AG04449 (cell line): ENCODE results near the gene TMEM9.

Experiments used
- CTCF ChIA-PET: fragments of 350-600 bp; formaldehyde crosslinking; extraction: SDS; loops from one replicate; lab custom pipeline; 2021; ENCODE audit warnings: antibody characterized with exemption; lab: Yijun Ruan, JAX
- POLR2A ChIA-PET: fragments of 400-600, 350-600 bp; formaldehyde crosslinking; extraction: SDS; loops from one replicate; lab custom pipeline; 2020; ENCODE audit warnings: antibody characterized with exemption, inconsistent platforms; lab: Yijun Ruan, JAX
- DNase-seq: peaks from one replicate; pipeline ENCODE4 v3.0.0-alpha.2; 2010; ENCODE audit warnings: low read depth, low spot score
- H3K4me3 ChIP-seq: 2 replicates; pipeline ENCODE4 v1.5.1; 2011; ENCODE audit warnings: low read depth, mild to moderate bottlenecking, control low read depth, low read length
- CTCF ChIP-seq: IDR thresholded peaks from one replicate; pipeline ENCODE4 v1.5.1; 2011; ENCODE audit warnings: mild to moderate bottlenecking, moderate library complexity, low read length, control low read depth, inconsistent platforms; ENCODE audit not compliant: insufficient read depth; ENCODE audit errors: missing control alignments

The TMEM9 gene

GRCh38 chr1:201100169-201100930 lies 53.9 kb downstream of the TMEM9 start:
- no peak for TF ChIP-seq CTCF
- ChIA-PET POLR2A (interaction anchor here (0.7 kb wide), 1 partner anchor 377 kb away, joined by 4 read pairs; no protein-coding TSS in a partner anchor), CTCF (interaction anchor here (1.0 to 8.8 kb wide), 4 partner anchors 11 to 19 kb away, joined by 3 to 76 read pairs (median 8); no protein-coding TSS in a partner anchor)
- DNase-seq = no peak
- H3K4me3 ChIP-seq = no peak overlapping the region

- POLR2A ChIA-PET = no interaction called here
- no peak for TF ChIP-seq CTCF
- no peak for DNase-seq
- no peak overlapping the region for H3K4me3 ChIP-seq
- CTCF ChIA-PET = interaction anchor here (0.9 to 8.8 kb wide), 4 partner anchors 14 to 127 kb away, joined by 3 to 76 read pairs (median 9); no protein-coding TSS in a partner anchor
Observed at GRCh38 chr1:201098992-201099677, 55.1 kb downstream of the TMEM9 start.

DNA sequence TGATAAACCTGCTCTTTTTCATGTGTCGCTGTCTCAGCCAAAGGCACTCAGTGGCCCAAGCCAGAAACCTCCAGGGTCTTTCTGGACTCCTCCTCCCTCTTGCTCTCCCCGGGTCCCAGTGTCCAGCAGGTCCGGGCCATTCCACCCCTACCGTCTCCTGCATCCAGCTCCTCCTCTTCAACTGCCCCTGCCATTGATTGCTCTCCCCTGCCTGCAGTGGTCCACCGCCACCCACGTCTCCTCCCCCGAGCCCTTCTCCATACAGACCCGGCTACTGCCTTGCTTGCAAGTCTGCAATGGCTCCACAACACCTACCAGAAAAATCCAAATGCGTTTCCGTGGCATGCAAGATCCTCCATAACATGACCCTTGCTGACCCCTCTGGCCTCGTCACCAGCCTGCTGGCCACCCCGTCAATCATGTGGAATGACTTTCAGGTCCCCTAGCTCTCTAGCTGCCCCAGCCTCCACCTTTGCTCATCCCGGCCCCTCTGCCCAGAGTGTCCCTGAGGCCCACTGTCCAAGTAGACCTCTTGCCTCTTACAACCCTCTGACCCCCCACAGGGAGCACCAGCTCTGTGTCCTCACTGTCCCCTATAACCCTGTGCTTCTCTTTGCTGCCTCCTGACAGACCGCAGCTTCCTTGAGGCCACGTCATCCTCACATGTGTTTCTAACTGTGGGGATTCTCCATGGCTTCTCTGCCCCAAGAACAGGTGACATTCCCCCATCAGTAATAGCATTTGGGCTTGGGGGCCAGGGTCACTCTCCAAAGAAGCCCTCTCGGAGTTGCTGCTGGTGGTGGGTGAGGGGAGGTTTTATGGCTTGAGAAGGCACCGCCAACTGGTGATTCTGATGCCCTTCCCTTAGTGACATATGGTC lies 57.1 kb downstream of the TMEM9 start:
- no peak for TF ChIP-seq CTCF
- POLR2A ChIA-PET = no interaction called here
- CTCF ChIA-PET = interaction anchor here (0.8 to 8.8 kb wide), 5 partner anchors 12 to 475 kb away, joined by 3 to 76 read pairs (median 3); no protein-coding TSS in a partner anchor
- no peak for DNase-seq
- H3K4me3 ChIP-seq = no peak overlapping the region

DNA sequence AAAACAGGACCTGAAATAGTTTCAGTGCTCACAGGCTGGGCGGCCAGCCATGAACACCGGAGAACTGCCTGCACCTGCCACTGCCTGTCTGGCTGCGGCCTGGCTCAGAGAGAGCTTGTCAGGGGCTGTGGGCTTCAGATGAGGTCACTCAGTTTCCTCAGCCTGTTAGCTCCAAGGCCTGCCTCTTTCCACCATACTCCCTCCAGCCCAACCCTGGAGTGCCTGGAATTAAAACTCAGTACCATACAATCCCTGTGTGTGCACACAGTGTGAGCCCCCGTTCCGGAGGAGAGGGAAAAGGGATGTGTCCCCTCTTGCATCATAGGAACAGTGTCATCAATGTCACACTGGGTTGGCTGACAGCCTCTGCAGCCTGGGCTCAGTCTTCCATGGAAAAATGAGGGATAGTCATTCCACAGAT lies 58.2 kb downstream of the TMEM9 start:
- TF ChIP-seq CTCF = no peak
- POLR2A ChIA-PET = no interaction called here
- H3K4me3 ChIP-seq = no peak overlapping the region
- DNase-seq = no peak
- CTCF ChIA-PET = interaction anchor here (0.8 to 8.8 kb wide), 6 partner anchors 11 to 129 kb away, joined by 3 to 76 read pairs (median 3); no protein-coding TSS in a partner anchor

GRCh38 chr1:201095581-201095980 lies 58.7 kb downstream of the TMEM9 start:
- H3K4me3 ChIP-seq = no peak overlapping the region
- ChIA-PET POLR2A (no interaction called here), CTCF (interaction anchor here (1.0 to 8.8 kb wide), 4 partner anchors 11 to 129 kb away, joined by 3 to 76 read pairs (median 9); no protein-coding TSS in a partner anchor)
- TF ChIP-seq CTCF = no peak
- DNase-seq = no peak
